Keratinocyte (primary cell): ENCODE measurements around the gene RSAD1. TPM values are rescaled to one million over a fixed set of nuclear protein-coding genes. Genes with fewer than 3 reads are reported as not detected.

Experiments used
- DNase-seq: peaks from one replicate; pipeline ENCODE4 v3.0.0-alpha.2; 2011; ENCODE audit warnings: low read depth, missing footprints, low spot score
- FAIRE-seq: peaks from 2 replicates; lab custom pipeline; 2011; peaks lifted over from hg19 to GRCh38; lab: Jason Lieb, UNC
- H2AFZ ChIP-seq: 2 replicates; pipeline ENCODE4 v1.6.0; 2012; ENCODE audit warnings: low read length, control low read depth, inconsistent platforms; ENCODE audit not compliant: control insufficient read depth
- H3K27ac ChIP-seq: 2 replicates; pipeline ENCODE4 v1.5.1; 2011; ENCODE audit warnings: low read length; ENCODE audit not compliant: control insufficient read depth, insufficient read depth
- H3K27me3 ChIP-seq: 3 replicates; pipeline ENCODE4 v1.6.0; 2011; ENCODE audit warnings: low read length; ENCODE audit not compliant: control insufficient read depth, insufficient read depth; ENCODE audit errors: extremely low read depth
- H3K36me3 ChIP-seq, 2 experiments: 2 replicates in 1 of 2; 3 replicates in 1 of 2; pipeline ENCODE4 v1.5.1; 2011; ENCODE audit warnings: low read length in 2 of 2, mild to moderate bottlenecking in 1 of 2; ENCODE audit not compliant: control insufficient read depth in 2 of 2, insufficient read depth in 2 of 2; ENCODE audit errors: extremely low read depth in 1 of 2
- H3K4me1 ChIP-seq: 3 replicates; pipeline ENCODE4 v1.5.1; 2011; ENCODE audit warnings: low read length; ENCODE audit not compliant: control insufficient read depth, insufficient read depth; ENCODE audit errors: extremely low read depth
- H3K4me2 ChIP-seq: 3 replicates; pipeline ENCODE4 v1.6.0; 2011; ENCODE audit warnings: low read depth, low read length; ENCODE audit not compliant: control insufficient read depth, insufficient read depth; ENCODE audit errors: extremely low read depth
- H3K4me3 ChIP-seq, 3 experiments: fragments of 200-600 bp in 1 of 3; sonication (generic) in 1 of 3; 2 replicates in 2 of 3; 3 replicates in 1 of 3; pipeline ENCODE4 v1.5.1; 2011 to 2016; ENCODE audit warnings: low read length in 3 of 3, mild to moderate bottlenecking in 3 of 3, control low read depth in 2 of 3, inconsistent platforms in 1 of 3, low read depth in 1 of 3, mixed read lengths in 1 of 3, mixed run types in 1 of 3, moderate library complexity in 1 of 3; ENCODE audit not compliant: control insufficient read depth in 2 of 3, insufficient read depth in 2 of 3; ENCODE audit errors: extremely low read depth in 1 of 3
- H3K79me2 ChIP-seq: 2 replicates; pipeline ENCODE4 v1.6.0; 2012; ENCODE audit warnings: low read length; ENCODE audit not compliant: control insufficient read depth, insufficient read depth
- H3K9ac ChIP-seq: 3 replicates; pipeline ENCODE4 v1.6.0; 2011; ENCODE audit warnings: low read length; ENCODE audit not compliant: control insufficient read depth, insufficient read depth; ENCODE audit errors: extremely low read depth
- H3K9me1 ChIP-seq: 3 replicates; pipeline ENCODE4 v1.6.0; 2011; ENCODE audit warnings: low read length; ENCODE audit not compliant: control insufficient read depth, insufficient read depth; ENCODE audit errors: extremely low read depth
- H3K9me3 ChIP-seq: 2 replicates; pipeline ENCODE4 v1.5.1; 2012; ENCODE audit warnings: low read depth, low read length; ENCODE audit not compliant: control insufficient read depth
- H4K20me1 ChIP-seq: 3 replicates; pipeline ENCODE4 v1.6.0; 2011; ENCODE audit warnings: low read length; ENCODE audit not compliant: control insufficient read depth, insufficient read depth; ENCODE audit errors: extremely low read depth
- EZH2 ChIP-seq: IDR thresholded peaks from one replicate; pipeline ENCODE4 v1.6.1; 2012; ENCODE audit warnings: inconsistent platforms, mild to moderate bottlenecking, low read length, moderate library complexity
- dilution Hi-C: fragments of 300-500 bp; cut with MboI; formaldehyde crosslinking; loops from one replicate; pipeline ENCODE4 v1.7.0; 2020; ENCODE audit warnings: low sequenced_read_pairs; ENCODE audit not compliant: extremely low pct_ligation_motif_present
- polyA plus RNA-seq, 5 experiments: library from polyadenylated mRNA; depleted of rRNA in 3 of 5; stranded (reverse) in 3 of 5; stranded (forward) in 1 of 5; unstranded in 1 of 5; fragments of >200 nt; gene quantifications; 1 replicate in 1 of 5; 2 replicates in 3 of 5; 3 replicates in 1 of 5; pipeline versions ENCODE4 v1.2.1 to v1.2.3, GENCODE V29; 2011 to 2012; ENCODE audit warnings: missing spikeins in 2 of 5, low read depth in 1 of 5, low replicate concordance in 1 of 5
- TF ChIP-seq, protein P1 (sequence below), 3 experiments: IDR thresholded peaks in 1 of 3; conservative IDR thresholded peaks in 1 of 3; optimal IDR thresholded peaks in 1 of 3; 2 replicates in 2 of 3; 3 replicates in 1 of 3; pipeline versions ENCODE3 to v1.5.1; 2011; ENCODE audit warnings: low read length in 3 of 3, mild to moderate bottlenecking in 3 of 3, moderate library complexity in 2 of 3, control low read depth in 1 of 3, inconsistent platforms in 1 of 3; ENCODE audit not compliant: insufficient read depth in 2 of 3; ENCODE audit errors: extremely low read depth in 1 of 3

RSAD1 gene
- polyA plus RNA-seq, 1 donor (not counting 4 experiments of a cell fraction or from before 2014, with no cell fraction given): 28.2 TPM

DNA sequence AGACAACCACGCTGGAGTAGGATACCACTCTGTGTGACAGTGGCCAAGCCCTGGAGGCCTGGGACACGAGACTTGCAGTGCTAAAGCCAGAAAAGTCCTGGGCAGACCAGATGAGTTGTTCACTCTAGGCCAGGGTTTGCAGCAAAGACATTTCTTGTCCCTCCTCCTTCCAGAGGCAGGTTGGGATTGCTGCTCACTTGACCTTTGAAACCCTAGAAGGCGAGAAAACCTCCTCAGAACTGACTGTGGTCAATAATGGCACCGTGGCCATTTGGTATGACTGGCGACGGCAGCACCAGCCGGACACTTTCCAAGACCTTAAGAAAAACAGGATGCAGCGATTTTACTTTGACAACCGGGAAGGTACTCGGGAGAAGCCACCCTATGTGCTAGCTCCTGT, 44.1 kb downstream of the RSAD1 start:
- H3K9ac ChIP-seq: peak overlapping the region; percentile 25
- H3K36me3 ChIP-seq: no peaks in the 10 kb centered on the region
- H3K27ac ChIP-seq: peak overlapping the region; percentile 29
- H3K4me3 ChIP-seq: no peak overlapping the region
- no peaks in the 10 kb centered on the region for H3K27me3 ChIP-seq
- no peak for DNase-seq
- no peaks in the 10 kb centered on the region for H3K9me3 ChIP-seq
- H3K9me1 ChIP-seq: no peaks in the 10 kb centered on the region
- peaks cover 1% of the 10 kb centered on the region for H3K79me2 ChIP-seq
- no peak for TF ChIP-seq EZH2
- TF ChIP-seq, protein P1, sequence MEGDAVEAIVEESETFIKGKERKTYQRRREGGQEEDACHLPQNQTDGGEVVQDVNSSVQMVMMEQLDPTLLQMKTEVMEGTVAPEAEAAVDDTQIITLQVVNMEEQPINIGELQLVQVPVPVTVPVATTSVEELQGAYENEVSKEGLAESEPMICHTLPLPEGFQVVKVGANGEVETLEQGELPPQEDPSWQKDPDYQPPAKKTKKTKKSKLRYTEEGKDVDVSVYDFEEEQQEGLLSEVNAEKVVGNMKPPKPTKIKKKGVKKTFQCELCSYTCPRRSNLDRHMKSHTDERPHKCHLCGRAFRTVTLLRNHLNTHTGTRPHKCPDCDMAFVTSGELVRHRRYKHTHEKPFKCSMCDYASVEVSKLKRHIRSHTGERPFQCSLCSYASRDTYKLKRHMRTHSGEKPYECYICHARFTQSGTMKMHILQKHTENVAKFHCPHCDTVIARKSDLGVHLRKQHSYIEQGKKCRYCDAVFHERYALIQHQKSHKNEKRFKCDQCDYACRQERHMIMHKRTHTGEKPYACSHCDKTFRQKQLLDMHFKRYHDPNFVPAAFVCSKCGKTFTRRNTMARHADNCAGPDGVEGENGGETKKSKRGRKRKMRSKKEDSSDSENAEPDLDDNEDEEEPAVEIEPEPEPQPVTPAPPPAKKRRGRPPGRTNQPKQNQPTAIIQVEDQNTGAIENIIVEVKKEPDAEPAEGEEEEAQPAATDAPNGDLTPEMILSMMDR (optimal IDR thresholded peaks at IDR 0.05 in 1 of 3, IDR thresholded peaks at IDR 0.05 in 1 of 3, conservative IDR thresholded peaks at IDR 0.05 in 1 of 3; ENCODE audit: extremely low read depth in 1 of 3, insufficient read depth in 2 of 3, low read length in 3 of 3): no peak
- peak; percentile 56 for FAIRE-seq
- H4K20me1 ChIP-seq: no peaks in the 10 kb centered on the region
- dilution Hi-C loops: no loop called here
- peaks cover 59% of the 10 kb centered on the region for H3K4me1 ChIP-seq
- no peak overlapping the region for H2AFZ ChIP-seq
- H3K4me2 ChIP-seq: peak overlapping the region; percentile 49

DNA sequence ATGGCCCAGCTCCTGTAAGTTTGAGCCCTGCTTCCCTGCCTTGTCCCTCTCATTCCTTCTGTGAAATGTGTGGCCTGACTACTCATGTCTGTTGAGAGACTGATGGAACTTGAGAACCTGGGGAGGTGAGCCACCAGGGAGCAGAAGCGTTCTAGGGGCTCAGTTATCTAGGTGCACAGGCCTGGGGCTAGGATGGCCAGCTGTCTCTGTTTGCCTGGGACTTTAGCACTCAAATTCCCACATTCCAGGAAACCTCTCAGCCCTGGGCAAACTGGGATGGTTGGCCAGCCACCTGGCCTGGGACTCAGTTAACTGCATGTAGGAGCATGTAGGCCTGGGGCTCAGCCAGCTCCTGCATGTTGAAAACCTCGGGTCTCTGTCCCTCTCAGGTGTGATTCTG, 44.5 kb downstream of the RSAD1 start:
- Histone ChIP-seq H3K4me3 (peak overlapping the region in 1 of 3 experiments; percentile 9), H3K27me3 (no peaks in the 10 kb centered on the region), H3K4me1 (peaks cover 55% of the 10 kb centered on the region), H2AFZ (no peak overlapping the region), H3K9ac (peak overlapping the region; percentile 25), H4K20me1 (no peaks in the 10 kb centered on the region), H3K79me2 (no peaks in the 10 kb centered on the region), H3K27ac (peak overlapping the region; percentile 29), H3K36me3 (no peaks in the 10 kb centered on the region), H3K9me1 (no peaks in the 10 kb centered on the region), H3K9me3 (no peaks in the 10 kb centered on the region), H3K4me2 (peak overlapping the region; percentile 49)
- peak; percentile 98 for FAIRE-seq
- TF ChIP-seq, protein P1 (optimal IDR thresholded peaks at IDR 0.05 in 1 of 3, IDR thresholded peaks at IDR 0.05 in 1 of 3, conservative IDR thresholded peaks at IDR 0.05 in 1 of 3; ENCODE audit: extremely low read depth in 1 of 3, insufficient read depth in 2 of 3, low read length in 3 of 3): peak in 2 of 3 experiments; percentile 16 to 53
- TF ChIP-seq EZH2: no peak
- peak; percentile 83 for DNase-seq
- dilution Hi-C loops: no loop called here
